GM18507 (cell line): Measurements from ENCODE around the gene KRTCAP3.
"Not testable (repeated sequence)": the region's sequence is repeated elsewhere in the genome, so short reads cannot be mapped to it uniquely, and the experiment has no call there.

Experiments
- DNase-seq: peaks from one replicate; pipeline ENCODE4 v3.0.0; 2011; ENCODE audit warnings: low read depth; ENCODE audit not compliant: insufficient read length; ENCODE audit errors: extremely low spot score
- FAIRE-seq: peaks from 2 replicates; lab custom pipeline; 2011; peaks lifted over from hg19 to GRCh38; lab: Jason Lieb, UNC

The KRTCAP3 gene, protein sequence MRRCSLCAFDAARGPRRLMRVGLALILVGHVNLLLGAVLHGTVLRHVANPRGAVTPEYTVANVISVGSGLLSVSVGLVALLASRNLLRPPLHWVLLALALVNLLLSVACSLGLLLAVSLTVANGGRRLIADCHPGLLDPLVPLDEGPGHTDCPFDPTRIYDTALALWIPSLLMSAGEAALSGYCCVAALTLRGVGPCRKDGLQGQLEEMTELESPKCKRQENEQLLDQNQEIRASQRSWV

DNA sequence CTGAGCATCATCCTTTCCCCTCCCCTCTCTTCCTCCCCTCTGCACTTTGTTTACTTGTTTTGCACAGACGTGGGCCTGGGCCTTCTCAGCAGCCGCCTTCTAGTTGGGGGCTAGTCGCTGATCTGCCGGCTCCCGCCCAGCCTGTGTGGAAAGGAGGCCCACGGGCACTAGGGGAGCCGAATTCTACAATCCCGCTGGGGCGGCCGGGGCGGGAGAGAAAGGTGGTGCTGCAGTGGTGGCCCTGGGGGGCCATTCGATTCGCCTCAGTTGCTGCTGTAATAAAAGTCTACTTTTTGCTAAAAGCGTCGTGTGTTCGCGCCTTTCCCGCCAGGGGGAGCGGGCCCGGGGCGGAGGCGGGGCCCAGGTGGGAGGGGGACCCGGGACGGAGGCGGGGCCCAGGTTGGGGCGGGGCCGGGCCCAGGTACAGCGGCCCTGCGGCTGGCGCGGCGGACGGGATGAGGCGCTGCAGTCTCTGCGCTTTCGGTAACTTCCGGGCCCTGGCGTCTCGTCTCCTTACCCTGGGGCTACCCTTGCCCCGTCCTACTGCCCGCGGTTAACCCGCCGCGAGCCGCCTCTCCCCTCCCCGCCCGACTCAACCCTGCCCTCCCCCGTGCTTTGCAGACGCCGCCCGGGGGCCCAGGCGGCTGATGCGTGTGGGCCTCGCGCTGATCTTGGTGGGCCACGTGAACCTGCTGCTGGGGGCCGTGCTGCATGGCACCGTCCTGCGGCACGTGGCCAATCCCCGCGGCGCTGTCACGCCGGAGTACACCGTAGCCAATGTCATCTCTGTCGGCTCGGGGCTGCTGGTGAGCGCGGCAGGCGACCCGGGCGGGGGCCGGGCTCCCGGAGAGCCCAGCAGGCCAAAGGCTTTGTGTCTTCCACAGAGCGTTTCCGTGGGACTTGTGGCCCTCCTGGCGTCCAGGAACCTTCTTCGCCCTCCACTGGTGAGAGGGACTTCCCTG is at the start of gene KRTCAP3:
Gene KRTCAP3 (plus strand): TSS at position 424 of the 962 bp plus-strand sequence. CDS start 32 bp downstream, at position 456.
- FAIRE-seq (no peak), DNase-seq (no peak)

DNA sequence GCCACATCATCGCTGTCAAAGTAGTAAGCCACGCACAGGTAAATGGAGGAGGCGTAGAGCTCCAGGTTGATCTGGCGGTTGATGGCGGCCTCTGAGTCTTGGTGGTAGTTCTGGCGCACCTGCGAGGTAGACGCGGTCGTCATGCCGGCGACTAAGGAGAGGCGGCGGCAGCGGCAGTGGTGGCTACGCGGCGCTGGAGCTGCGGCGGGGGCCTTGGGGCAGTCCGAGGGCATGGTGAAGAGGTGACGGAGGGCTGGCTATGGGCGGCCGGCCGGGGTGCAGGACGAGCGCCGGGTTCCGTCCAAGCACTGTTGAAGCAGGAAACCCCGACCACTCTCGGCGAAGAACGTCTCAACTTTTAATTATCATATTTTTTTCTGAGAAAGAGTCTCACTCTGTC is 49.0 kb upstream of the KRTCAP3 start:
- FAIRE-seq (no peak), DNase-seq (no peak)

DNA sequence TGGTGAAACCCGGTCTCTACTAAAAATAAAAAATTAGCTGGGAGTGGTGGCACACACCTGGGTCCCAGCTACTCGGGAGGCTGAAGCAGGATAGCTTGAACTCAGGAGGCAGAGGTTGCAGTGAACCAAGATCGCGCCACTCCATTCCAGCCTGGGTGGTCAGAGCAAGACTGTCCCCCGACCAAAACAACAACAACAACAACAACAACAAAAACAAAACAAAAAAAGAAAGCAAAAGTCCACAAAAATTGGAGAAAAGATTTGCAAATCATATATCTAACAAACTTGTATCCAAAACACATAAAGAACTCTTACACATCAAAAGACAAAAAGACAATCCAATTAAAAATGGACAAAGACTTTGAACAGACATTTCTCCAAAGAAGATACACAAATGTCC is 43.2 kb upstream of the KRTCAP3 start:
- DNase-seq (no peak), FAIRE-seq (no peak)

DNA sequence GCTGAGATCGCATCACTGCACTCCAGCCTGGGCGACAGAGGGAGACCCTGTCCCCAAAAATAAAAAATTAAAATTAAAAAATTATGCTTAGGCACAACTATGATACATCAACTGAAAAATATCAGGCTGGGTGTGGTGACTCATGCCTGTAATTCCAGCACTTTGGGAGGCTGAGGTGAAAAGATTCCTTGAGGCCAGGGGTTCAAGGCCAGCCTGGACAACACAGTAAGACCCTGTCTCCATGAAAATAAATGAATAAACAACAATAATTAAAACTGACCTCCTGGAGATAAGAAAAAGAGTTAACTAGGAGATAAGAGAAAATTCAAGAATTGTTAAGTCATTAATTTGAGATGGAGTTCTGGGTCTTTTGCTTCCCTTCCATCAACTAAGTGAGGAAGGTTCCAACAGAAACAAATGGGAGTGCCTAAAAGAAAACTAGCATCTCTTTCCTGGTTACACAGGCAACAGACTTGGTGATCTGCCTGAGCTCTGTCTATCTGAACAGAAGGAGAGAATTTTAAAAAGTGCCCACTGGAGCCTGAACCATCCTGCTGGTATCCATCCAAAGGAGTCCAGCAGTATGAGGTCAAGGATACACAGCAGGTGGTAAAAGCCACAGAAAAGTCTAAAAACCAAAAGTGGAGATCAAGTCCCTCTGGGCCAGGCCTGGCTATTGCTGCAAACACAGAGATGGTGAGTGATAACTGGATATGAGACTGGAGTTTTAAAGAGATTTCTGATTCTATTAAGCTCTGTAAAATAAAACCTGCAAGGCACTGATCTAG is 41.6 kb upstream of the KRTCAP3 start:
- no peak for DNase-seq
- no peak for FAIRE-seq

DNA sequence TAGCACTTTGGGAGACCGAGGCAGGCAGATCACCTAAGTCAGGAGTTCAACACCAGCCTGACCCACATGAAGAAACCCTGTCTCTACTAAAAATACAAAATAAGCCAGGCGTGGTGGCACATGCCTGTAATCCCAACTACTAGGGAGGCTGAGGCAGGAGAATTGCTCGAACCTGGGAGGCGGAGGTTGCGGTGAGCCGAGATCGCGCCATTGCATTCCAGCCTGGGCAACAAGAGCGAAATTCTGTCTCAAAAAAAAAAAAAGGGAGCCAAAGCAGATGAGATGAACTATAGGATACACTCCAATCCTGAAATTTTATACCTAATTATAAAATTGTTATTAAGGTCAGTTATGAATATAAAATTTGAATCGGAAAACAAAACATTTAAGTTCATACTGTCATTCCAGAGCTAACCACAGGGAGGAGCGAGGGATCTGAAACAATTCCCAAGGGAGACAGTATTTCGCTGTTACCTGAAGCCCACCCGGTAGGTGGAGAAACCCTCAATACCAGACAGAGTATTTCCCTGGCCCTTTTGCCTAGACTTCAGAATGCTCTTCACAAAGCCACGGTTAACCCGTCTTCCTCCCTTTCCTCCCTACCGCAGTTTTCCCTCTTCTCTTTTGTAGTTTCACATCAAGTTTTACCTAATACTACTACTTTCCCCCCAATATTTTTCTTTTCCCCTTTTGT is 34.2 kb upstream of the KRTCAP3 start:
- DNase-seq = no peak

DNA sequence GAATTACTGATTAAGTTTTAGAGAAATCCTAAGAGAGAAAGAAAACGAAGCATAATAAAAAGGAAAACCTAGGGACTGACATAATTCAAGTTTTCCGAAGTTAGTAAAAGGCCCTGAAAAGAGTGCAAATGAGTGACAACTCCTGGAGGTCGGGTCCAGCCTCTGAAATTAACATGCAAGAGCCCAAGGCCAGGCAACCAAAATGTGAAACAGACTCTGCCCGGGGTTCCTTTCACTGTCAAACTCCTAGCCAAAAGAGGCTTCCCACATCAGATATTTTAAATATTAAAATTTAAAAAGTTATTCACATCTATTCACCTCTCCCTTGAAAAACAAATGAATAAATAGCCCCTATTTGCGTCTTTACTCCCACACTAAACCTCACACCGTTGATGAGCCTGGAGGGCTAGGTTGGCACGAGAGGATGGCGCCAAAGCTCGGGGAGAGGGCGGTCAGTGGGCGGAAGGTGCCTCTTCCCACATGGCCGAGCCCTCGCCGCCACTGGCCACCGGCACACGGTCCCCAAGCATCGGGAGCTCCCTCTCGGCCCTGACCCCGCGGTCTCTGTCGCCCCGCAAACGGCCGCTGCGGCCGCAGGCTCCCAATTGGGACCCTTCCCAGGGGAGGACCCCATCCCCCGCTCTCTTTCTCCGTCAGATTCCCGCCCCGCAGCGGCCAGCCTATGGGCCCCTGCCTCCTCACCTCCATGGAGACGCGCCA is 33.4 kb upstream of the KRTCAP3 start:
- FAIRE-seq (no peak), DNase-seq (no peak)

More for the DNA sequence above, 34.2 kb upstream of the KRTCAP3 start:
- no peak for FAIRE-seq

DNA sequence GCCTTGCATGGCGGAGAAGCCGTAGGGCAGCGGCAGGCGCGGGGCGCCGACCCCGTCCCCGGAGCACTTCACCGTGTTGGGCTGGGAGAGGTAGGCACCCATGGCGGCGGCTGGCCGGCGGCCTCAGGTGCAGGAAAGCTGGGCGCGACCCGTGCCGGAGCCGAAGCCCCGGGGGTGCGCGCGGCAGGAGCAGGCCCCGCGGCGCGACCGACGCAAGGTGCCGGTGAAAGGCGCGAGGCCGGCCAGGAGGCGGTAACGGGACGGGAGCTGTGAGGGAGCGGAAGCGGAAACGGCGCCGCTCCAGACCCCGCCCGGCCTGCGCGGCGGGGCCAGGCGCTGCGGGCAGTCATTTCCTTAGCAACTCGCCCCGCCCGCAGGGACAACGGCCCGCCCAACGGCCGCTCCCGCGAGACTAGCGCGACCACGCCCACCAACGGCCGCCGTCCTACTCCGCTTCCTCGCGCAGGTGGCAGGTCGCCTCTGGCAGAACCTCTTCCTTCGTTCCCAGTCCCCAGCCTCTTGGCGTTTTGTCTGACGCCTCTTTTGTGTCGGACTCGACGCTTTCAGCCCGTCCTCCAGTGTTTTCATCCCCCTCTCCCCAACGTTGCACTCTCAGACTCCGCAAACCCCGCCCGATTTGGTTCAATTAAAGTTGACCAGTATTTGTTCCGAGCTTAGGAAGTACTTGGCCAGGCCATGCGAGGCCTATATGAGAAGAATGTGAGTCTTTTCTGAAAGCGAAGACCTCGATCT is 32.7 kb upstream of the KRTCAP3 start, which contains the start of gene PPM1G:
Gene PPM1G (minus strand): TSS at position 271 of the 753 bp plus-strand sequence. CDS start 169 bp downstream, at position 102.
- DNase-seq (peak; percentile 92), FAIRE-seq (peak; percentile 88)

DNA sequence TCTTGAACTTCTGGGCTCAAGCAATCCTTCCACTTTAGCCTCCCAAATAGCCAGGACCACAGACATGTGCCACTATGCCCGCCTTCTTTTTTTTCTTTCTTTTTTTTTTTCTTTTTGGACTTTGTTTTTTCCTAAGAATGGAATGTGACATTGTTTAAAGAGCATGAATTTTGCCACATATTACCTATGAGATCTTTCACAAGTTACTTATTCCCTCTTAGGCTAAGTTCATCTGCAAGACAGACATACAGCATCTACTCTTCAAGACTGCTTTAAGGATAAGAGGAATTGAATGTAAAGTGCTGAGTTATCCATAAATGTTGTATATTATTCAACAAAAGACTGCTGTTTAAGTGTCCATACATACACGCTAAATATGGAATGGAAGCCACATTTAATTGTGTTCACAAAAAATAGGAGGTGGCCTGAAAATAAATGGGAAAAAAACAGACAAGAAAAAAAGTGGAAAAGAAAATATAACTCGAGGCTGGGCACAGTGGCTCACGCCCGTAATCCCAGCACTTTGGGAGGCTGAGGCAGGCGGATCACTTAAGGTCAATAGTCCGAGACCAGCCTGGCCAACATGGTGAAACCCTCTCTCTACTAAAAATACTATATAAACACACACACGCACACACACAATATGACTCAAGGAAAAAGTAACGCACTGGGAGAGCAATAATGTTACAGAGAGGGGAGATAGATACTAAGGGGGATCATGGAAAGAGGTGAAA is 29.6 kb upstream of the KRTCAP3 start:
- FAIRE-seq (no peak), DNase-seq (no peak)

DNA sequence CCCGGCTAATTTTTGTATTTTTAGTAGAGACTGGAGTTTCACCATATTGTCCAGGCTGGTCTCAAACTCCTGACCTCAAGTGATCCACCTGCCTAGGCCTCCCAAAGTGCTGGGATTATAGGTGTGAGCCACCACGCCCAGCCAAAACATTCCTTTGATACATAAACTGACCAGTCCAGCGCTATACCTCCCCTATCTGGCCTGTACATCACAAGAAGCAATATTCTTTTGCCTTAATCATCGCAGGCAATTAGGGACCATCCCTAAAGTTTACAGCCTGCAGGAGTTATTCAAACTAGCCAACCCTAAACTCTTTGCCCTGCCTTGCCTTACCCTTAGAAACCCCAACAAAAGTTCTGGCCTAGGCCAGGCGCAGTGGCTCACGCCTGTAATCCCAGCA is 26.0 kb upstream of the KRTCAP3 start:
- FAIRE-seq (no peak), DNase-seq (no peak)

DNA sequence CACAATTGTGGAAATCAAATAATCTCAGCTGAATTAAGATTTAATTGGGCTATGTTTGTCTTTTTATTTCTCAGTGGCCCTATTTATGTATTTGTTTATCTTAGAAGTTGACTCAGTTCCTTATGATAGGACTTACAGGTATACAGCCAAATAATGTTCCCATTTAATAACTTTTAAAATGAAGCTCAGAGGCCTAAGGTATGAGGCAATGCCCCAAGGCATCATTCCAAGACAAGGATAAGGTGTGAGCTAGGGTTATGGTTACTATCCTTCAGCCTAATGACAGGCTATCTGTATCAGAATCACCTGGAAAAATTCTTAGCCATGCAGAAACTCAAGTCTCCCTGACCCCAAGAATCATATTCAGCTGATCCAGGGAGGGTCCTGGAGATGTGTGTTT is 21.2 kb upstream of the KRTCAP3 start:
- FAIRE-seq (no peak), DNase-seq (no peak)

DNA sequence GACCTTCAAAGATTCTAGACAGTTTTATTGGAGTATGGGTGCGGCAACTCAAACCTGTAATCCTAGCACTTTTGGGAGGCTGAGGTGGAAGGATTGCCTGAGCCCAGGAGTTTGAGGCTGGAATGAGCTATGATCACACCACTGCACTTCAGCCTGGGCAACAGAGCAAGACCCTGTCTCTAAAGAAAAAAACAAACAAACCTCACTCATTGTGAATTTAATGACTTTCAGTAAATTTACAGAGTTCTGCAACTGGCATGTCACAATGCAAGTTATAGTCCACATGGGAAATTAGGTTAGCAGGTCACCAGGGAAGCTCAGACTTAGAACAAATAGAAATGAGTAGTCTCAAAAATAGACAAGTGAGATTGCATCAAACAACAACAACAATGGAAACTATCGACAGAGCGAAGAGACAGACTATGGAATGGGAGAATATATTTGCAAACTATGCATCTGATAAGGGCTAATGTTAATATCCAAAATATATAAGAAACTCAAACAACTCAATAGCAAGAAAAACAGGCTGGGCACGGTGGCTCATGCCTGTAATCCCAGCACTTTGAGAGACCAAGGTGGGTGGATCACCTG is 20.4 kb upstream of the KRTCAP3 start:
- no peak for DNase-seq
- no peak for FAIRE-seq

DNA sequence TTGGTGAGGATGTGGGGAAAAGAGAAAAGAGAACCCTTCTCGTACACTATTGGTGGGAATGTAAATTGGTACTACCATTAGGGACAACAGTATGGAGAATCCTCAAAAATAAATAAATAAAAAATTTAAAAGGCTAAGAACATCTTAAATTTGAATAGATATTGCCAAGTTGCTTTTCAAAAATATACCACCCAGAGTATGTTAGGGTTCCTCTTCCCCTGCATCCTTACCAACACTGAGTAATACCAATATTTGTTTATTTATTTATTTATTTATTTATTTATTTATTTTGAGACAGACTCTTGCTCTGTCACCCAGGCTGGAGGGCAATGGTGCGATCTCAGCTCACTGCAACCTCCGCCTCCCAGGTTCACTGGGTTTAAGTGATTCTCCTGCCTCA is 19.2 kb upstream of the KRTCAP3 start:
- DNase-seq (no peak), FAIRE-seq (no peak)

DNA sequence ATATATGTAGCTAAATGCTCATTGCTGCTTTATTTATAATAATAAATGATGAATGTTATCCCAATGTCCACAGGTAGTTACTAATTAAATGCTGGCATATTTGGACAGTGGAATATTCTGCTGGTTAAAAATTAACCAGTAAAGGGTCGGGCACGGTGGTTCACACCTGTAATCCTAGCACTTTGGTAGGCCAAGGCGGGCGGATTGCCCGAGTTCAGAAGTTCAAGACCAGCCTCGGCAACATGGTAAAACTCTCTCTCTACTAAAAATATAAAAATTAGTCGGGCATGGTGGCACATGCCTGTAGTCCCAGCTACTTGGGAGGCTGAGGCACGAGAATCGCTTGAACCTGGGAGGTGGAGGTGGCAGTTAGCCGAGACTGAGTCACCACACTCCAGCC is 17.1 kb upstream of the KRTCAP3 start:
- not testable (repeated sequence) for DNase-seq, FAIRE-seq

DNA sequence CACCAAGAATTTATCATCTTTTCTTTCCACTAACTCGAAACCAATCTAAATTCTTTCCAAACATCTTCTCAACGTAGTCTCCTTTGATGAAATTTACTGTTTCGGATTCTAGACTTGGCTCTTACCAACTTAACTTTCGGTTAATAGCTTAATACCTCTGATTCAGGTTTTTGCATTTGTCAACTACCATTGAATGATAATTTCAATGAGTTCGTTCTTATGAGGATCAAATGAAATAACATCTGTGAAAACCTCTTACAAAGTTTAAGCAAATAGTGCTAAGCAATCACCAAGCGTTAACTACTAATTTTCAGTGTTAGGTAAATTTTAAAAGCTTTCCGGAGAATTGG is 14.3 kb upstream of the KRTCAP3 start:
- DNase-seq (no peak), FAIRE-seq (peak; percentile 18)

DNA sequence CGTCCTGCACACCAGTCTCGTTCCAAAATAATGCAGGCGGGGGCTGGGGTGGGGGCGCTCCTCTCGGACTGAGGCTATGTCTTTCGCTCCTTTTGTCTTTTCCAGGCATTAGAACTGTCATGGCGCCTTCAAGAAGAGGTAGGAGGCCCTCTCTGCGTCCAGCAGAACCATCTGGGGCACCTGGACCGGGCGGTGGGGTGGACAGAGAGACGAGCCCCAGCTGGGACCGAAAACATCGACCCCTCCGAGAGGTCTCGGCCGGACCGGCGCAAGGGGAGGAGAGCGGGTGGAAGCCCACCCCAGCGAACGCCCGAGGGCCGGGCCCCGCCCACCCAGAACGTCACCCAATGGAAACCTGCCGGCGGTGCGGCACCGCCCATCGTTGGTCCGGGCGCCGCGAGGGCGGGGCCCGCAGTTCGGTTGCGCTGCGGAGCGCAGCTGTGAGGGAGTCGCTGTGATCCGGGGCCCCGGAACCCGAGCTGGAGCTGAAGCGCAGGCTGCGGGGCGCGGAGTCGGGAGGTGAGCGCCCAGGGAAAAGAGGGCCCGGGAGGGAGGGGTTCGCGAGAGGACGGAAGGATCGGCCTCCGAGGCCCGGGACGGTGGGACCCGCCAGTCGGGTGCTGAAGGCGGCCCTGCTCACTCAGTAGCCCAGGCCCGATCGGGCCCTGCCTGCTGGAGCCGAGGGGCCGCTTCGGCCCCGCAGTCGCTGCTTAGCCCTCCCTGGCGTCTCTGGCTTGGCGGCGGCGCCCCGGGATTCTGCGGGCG is 13.8 kb upstream of the KRTCAP3 start, which contains the start of gene NRBP1:
Gene NRBP1 (plus strand): TSS at position 419 of the 765 bp plus-strand sequence. CDS start 4,643 bp downstream, outside the sequence.
- FAIRE-seq (peak; percentile 88), DNase-seq (peak; percentile 81)

DNA sequence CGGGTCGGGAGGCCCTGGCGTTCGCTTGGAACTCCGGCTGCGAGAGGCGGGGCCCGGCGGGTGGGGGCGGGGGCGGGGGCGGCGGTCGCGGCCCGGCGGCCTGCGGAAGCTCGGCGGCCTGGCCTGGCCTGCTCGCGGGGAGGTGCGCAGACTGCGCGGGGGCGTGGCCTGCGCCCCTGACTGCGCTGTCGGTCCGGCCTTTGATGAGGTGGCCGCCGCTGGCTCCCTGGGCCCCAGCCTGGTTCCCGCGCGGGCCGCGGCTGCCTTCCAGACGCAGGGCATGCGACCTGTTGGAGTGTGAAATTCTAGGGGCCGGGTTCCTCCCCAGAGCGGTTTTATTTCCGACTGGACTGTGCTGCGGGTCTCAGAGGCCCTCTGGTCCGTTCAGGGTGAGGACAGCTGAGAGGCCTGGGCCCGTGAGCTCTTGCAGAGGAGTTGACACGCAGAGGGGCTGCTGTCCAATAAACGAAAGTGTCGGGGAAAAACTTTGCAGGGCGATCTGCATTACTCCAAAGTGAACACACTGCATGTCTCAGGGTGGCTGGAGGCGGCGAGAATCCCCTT is 13.1 kb upstream of the KRTCAP3 start:
- FAIRE-seq (peak; percentile 49), DNase-seq (peak; percentile 76)
